ENCODE measurements around the gene CABP1. TPM values are rescaled to one million over a fixed set of nuclear protein-coding genes. Genes with fewer than 3 reads are reported as not detected.

Gene CABP1
- total RNA-seq, 1 experiment from 2014 or later, result not detected

GRCh38 chr12:120597861-120598260 is 42.6 kb upstream of the CABP1 start:
- ChIA-PET CTCF (interaction anchor here (0.7 kb wide), 1 partner anchor 50 kb away, joined by 6 read pairs; no protein-coding TSS in a partner anchor), POLR2A (no interaction called here)
- intact Hi-C loops (cut with micrococcal nuclease; ENCODE audit: unreplicated experiment), result no loop called here
- no TSS peak for BruUV-seq (replicated peaks)
- H3K4me3 ChIP-seq (ENCODE audit: low read depth in 2 of 2, low read length in 2 of 2), result no peak overlapping the region
- TF ChIP-seq POLR2AphosphoS5 (IDR thresholded peaks at IDR 0.05; ENCODE audit: low read depth, low read length) (no peak), SIN3A (IDR thresholded peaks at IDR 0.05; ENCODE audit: borderline replicate concordance, insufficient read depth, low read depth, low read length) (no peak), TCF7L2 (IDR thresholded peaks at IDR 0.05; ENCODE audit: low read depth, low read length) (no peak)
- peaks cover 8% of the 10 kb centered on the region for H3K4me1 ChIP-seq (ENCODE audit: control insufficient read depth, insufficient read depth, low read length)
- ATAC-seq (no peak), DNase-seq (ENCODE audit: low read depth, low spot score) (no peak)
- H3K36me3 ChIP-seq (ENCODE audit: control insufficient read depth, insufficient read depth, low read length), result no peaks in the 10 kb centered on the region
- no peak overlapping the region for H3K27ac ChIP-seq (ENCODE audit: low read length)
- H3K9me3 ChIP-seq (ENCODE audit: control insufficient read depth, insufficient read depth, low read depth, low read length), result no peaks in the 10 kb centered on the region
- in situ Hi-C loops (cut with HindIII; ENCODE audit: low pct_unique_long_range_greater_than_20kb, low sequenced_read_pairs), result no loop called here
- no peaks in the 10 kb centered on the region for H3K27me3 ChIP-seq (ENCODE audit: control insufficient read depth, insufficient read depth, low read length)

- no peaks in the 10 kb centered on the region for H3K27me3 ChIP-seq (ENCODE audit: control insufficient read depth, insufficient read depth, low read length)
- intact Hi-C loops (cut with micrococcal nuclease; ENCODE audit: unreplicated experiment), result no loop called here
- H3K27ac ChIP-seq (ENCODE audit: low read length), result no peak overlapping the region
- ChIA-PET POLR2A (no interaction called here), CTCF (interaction anchor here (0.7 kb wide), 1 partner anchor 49 kb away, joined by 6 read pairs; no protein-coding TSS in a partner anchor)
- BruUV-seq (replicated peaks), result no TSS peak
- H3K9me3 ChIP-seq (ENCODE audit: control insufficient read depth, insufficient read depth, low read depth, low read length), result no peaks in the 10 kb centered on the region
- peak overlapping the region in 1 of 2 experiments; percentile 12; a peak in 2 of 4 replicates for H3K4me3 ChIP-seq (ENCODE audit: low read depth in 2 of 2, low read length in 2 of 2)
- DNase-seq (ENCODE audit: low read depth, low spot score) (no peak), ATAC-seq (peak; percentile 86)
- H3K4me1 ChIP-seq (ENCODE audit: control insufficient read depth, insufficient read depth, low read length), result peaks cover 8% of the 10 kb centered on the region
- TF ChIP-seq, protein P1, sequence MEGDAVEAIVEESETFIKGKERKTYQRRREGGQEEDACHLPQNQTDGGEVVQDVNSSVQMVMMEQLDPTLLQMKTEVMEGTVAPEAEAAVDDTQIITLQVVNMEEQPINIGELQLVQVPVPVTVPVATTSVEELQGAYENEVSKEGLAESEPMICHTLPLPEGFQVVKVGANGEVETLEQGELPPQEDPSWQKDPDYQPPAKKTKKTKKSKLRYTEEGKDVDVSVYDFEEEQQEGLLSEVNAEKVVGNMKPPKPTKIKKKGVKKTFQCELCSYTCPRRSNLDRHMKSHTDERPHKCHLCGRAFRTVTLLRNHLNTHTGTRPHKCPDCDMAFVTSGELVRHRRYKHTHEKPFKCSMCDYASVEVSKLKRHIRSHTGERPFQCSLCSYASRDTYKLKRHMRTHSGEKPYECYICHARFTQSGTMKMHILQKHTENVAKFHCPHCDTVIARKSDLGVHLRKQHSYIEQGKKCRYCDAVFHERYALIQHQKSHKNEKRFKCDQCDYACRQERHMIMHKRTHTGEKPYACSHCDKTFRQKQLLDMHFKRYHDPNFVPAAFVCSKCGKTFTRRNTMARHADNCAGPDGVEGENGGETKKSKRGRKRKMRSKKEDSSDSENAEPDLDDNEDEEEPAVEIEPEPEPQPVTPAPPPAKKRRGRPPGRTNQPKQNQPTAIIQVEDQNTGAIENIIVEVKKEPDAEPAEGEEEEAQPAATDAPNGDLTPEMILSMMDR (IDR thresholded peaks at IDR 0.05), result no peak
- TF ChIP-seq POLR2AphosphoS5 (IDR thresholded peaks at IDR 0.05; ENCODE audit: low read depth, low read length), result no peak
- TF ChIP-seq SIN3A (IDR thresholded peaks at IDR 0.05; ENCODE audit: borderline replicate concordance, insufficient read depth, low read depth, low read length), result no peak
- TF ChIP-seq TCF7L2 (IDR thresholded peaks at IDR 0.05; ENCODE audit: low read depth, low read length), result no peak
- no peak for TF ChIP-seq REST (IDR thresholded peaks at IDR 0.05; ENCODE audit: insufficient read depth in 1 of 2, low read depth in 2 of 2, low read length in 1 of 2)
- in situ Hi-C loops (cut with HindIII; ENCODE audit: low pct_unique_long_range_greater_than_20kb, low sequenced_read_pairs), result no loop called here
- H3K36me3 ChIP-seq (ENCODE audit: control insufficient read depth, insufficient read depth, low read length), result no peaks in the 10 kb centered on the region
Observed at GRCh38 chr12:120598674-120599463, 41.6 kb upstream of the CABP1 start.

All from Panc1 (cell line).